Renal cortical epithelial cell (primary cell): ENCODE measurements around the gene CLPTM1L. TPM values are rescaled to one million over a fixed set of nuclear protein-coding genes. Genes with fewer than 3 reads are reported as not detected.
"Not testable (repeated sequence)": the region's sequence is repeated elsewhere in the genome, so short reads cannot be mapped to it uniquely, and the experiment has no call there.

Experiments
- DNase-seq: peaks from one replicate; pipeline ENCODE4 v3.0.0-alpha.2; 2011; ENCODE audit warnings: low read depth
- total RNA-seq: library from RNA; depleted of rRNA; stranded (reverse); fragments of >200 nt; gene quantifications from 2 replicates; pipeline ENCODE4 v1.2.3, GENCODE V29; 2014

The CLPTM1L gene
- total RNA-seq, 1 donor from 2014 or later = 189 TPM

DNA sequence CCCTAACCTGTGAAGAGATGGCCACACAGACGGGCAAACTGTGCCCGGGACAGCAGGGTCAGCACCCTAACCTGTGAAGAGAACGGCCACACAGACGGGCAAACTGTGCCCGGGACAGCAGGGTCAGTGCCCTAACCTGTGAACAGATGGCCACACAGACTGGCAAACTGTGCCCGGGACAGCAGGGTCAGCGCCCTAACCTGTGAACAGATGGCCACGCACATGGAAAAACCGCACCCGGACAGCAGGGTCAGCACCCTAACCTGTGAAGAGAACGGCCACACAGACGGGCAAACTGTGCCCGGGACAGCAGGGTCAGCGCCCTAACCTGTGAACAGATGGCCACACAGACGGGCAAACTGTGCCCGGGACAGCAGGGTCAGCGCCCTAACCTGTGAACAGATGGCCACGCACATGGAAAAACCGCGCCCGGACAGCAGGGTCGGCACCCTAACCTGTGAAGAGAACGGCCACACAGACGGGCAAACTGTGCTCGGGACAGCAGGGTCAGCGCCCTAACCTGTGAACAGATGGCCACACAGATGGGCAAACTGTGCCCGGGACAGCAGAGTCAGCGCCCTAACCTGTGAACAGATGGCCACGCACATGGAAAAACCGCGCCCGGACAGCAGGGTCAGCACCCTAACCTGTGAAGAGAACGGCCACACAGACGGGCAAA is 5.6 kb downstream of the CLPTM1L start:
- DNase-seq = not testable (repeated sequence)

DNA sequence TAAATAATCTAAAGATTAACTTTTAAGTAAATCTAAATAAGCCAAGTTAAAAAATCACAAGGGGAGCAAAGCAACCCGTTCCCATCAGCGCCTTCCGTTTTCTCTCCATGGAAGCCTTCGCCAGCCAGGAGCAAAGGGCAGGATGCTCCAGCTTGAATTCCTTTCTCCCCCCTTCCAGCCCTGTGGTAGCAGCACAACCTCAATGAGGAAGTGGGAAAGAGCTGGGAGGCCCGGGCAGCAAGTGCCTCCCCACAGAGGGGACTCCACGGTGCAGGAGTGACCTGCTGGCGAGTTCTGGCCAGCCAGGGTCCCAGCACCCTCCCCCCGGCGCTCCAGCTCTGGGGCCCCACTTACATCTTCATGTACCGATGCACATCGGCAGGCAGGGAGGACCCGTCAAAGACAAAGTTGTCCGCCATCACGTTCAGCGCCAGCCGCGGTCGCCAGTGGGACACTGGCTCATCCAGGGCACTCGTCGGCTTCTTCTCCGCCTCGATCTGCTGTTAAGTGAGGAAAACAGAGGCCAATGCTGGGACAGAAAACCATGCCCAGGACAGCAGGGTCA is 6.3 kb downstream of the CLPTM1L start:
- no peak for DNase-seq

DNA sequence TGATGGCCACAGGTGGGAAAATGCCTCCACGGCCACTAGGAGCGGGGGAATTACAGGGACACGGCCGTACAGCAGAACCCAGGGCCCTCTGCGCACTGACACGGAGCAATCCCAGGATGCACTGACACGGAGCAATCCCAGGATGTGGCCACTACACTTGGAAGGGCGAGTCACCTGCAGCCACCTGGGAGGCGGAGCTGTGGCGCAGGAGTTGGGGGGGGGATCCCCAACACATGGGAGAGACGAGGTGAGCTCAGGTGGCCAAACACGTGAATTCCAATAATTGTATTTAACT is 6.8 kb downstream of the CLPTM1L start:
- DNase-seq = no peak

DNA sequence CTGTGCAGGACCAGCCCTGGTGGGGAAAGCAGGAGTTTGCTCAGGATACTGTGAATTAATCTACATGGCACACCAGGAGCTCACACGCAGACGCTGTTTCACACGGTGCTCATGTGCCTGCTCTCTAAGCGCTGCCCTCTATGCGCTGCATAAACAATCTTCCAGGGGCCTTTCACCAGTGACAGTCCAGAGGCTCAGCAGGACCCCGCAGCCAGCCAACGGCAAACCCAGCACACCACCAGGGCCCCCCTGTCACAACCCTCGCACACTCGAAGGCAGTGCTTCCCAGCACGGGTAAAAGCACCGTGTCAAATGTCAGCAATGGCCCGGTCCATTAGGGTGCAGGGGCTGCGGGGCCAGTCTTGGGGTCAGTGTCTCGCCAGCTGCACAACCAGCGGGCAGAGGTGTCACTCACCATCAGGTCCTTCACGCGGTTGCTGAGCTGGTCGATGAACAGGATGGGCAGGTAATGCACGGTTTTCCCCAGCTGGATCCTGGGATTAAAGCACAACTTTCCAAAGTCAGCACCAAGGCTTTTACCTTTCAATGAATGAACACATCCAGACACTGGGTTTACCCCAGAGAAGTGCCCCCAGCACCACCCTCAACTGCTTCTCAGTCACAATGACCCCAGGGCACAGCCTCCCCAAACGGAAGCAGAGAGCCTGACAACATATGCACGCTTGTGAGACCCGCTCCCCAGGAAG is 7.3 kb downstream of the CLPTM1L start:
- DNase-seq = no peak

DNA sequence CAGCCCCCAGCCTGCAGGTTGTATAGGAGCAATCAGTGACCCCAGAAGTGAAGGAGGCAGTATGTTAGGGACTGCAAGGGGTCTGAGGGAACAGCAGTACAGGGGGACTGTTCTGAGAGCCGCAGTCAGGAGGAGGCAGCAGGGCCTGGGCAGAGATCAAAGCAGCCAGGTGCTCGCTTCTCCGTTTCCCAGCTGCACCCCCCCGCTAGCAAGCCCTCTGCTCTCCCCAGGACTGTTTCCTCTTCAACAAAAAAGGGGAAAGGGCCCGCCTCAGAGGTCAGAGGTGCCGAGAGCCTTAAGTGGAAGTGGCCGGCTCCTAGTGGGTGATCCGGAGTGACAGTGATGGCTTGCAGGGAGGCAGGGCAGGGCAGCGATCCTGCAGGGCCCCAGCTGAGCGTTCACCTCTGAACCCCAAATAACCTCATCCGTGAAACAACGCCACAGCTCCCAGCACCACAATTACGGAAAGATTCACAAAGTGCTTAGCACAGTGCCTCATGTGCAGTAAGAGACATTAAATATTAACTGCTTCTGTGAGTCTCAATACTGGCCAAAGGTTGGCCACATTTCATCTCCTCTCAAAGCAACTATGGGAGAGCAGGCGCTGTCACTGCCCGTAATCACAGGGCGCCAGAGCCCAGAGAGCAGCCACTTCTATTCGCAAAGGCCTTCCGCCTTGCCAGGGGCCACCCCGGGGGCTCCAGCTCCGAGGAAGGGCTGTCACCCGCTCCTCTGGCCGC is 8.0 kb downstream of the CLPTM1L start:
- DNase-seq = peak; percentile 23

DNA sequence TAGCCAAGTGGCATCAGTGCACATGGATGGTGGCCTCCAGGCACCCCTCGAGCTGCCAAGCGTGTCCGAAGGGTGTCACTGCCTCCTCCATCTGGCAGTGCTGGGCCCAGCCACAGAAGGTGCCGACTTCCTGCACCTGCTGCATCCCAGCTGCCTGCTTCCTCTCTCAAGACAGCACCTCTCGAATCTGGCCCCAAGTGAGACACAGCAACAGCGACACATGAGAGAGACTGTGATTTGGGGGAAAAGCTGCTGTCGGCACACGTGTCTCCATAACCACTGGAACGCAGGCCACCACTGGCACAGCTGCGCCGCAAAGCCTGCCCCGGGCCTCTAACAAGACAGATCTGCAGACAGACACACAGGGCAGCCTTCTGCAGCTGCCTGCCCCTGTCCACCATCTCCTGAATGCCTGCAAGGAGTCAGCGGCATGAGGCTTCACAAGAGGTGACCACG is 8.8 kb downstream of the CLPTM1L start:
- DNase-seq = no peak

DNA sequence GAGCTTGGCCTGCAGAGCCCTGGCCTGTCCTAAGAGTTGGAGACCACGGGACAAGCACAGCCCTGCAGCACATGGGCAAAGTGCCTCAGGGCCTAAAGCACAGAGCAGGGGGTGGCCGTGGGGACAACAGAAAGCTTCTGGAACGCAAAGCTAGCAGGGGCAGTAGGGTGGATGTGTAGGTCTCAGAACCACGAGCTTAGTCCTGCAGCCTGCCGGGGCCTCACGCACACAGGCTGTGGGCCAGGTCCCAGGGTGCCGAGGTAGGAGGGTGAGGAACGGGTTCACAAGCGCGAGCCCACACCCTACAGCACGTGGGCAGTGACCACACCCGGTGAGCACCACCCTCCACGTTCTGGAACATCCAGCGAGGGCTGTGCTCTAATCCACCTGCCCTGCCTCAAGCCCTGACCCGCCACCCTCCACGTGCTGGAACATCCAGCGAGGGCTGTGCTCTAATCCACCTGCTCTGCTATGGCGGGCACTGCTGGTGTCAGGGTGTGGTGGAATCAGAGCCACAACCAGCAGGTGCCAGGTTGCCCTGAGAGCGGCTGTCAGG is 9.3 kb downstream of the CLPTM1L start:
- DNase-seq = no peak

DNA sequence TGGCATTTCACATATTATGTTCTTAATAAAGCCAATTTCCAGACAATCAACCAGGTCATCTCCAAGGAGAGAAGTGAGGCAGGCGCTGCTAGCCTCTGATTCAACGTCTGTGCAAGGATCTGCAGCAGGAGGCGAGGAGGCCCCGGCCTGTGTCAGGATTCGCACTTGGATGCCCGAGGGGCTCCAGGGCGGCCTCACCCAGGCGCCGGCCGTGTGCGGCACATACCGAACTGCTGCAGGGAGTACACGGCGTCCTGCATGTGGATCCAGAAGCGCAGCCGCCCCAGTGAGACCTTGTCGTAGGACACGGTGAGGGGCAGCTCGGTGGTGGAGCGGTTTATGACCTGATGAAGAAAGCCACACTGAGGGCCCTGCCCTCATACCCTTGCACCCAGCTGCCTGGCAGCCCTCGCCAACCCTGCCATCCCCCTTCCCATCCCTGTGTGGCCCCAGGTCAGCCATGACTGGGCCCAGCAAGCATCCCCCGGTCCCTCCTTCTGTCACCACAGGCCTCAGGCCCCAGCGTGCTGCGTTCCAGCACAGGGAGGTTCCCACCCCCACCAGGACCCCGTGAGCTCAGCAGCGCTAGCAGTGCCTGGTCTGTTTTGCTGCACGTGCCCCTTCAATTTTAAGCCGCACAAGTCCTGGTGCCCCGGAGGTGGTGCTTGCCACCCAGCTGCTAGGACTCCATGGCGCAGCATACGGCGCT is 9.9 kb downstream of the CLPTM1L start:
- no peak for DNase-seq

DNA sequence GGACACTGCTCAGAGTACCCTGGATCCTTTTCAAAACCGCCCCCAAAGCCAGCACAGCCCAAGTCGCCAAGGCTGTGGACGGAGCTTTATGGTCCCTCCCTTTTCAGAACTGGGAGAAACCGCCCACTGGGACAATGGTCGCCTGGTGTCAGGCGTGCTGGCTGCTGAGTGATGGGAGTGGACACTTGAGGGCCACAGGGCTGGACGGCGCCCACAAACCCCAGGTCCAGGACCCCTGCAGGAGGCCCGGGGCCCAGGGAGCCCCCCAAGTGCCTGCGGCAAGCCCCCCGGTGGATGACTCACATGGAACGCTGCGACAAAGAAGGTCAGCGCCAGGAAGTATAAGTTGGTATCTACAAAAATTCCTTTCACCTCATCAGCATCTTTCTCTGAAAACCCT is 10.9 kb downstream of the CLPTM1L start:
- DNase-seq = no peak

DNA sequence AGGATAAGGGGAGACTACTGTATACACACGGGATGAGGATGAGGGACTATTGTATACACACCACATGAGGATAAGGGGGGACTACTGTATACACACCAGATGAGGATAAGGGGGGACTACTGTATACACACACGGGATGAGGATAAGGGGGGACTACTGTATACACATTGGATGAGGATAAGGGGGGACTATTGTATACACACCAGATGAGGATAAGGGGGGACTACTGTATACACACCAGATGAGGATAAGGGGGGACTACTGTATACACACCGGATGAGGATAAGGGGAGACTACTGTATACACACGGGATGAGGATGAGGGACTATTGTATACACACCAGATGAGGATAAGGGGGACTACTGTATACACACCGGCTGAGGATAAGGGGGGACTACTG is 11.6 kb downstream of the CLPTM1L start:
- not testable (repeated sequence) for DNase-seq

DNA sequence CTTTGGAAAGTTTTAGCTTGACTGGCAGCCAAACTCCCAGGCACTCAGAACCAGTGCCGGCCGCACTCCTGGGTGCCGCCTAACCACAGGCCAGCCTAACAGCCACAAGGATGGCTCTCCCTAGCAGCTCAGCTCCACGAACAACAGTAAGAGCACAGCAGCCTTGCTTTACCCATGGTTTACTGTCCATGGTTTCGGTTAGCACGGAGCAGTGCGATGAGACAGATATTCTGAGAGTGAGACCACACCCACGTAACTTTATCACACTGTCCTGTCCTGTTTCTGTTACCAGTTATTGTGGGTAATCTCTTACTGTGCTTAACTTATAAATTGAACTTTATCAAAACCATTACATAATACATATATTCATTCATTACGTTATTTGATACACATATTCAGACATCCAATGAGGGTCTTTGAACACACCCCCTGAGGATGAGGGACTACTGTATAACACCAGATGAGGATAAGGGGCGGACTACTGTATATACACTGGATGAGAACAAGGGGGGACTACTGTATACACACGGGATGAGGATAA is 12.4 kb downstream of the CLPTM1L start:
- DNase-seq = no peak

DNA sequence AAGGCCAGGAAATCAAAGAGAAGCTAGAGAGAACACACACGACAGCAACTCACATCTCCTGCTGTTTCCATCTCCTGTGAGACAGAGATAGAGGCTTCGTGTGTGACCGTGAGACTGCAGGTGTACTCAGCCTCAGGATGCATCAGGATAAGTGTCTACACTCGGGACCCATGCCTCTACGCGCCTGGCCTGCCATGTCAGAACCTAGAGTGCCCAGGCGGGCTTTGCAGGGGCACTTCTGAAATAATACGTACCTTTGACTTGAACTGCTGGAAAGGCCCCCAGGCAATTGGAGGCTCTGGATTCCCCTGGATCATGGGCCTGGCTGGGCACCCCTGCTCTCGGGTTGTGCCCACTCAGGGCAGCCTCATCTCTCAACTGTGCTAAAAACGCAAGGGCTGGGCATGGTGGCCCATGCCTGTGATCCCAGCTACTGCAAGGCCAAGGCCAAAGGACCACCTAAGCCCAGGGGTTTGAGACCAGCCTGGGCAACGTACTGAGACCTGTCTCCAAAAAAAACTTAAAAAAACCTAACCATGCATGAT is 13.0 kb downstream of the CLPTM1L start:
- no peak for DNase-seq

DNA sequence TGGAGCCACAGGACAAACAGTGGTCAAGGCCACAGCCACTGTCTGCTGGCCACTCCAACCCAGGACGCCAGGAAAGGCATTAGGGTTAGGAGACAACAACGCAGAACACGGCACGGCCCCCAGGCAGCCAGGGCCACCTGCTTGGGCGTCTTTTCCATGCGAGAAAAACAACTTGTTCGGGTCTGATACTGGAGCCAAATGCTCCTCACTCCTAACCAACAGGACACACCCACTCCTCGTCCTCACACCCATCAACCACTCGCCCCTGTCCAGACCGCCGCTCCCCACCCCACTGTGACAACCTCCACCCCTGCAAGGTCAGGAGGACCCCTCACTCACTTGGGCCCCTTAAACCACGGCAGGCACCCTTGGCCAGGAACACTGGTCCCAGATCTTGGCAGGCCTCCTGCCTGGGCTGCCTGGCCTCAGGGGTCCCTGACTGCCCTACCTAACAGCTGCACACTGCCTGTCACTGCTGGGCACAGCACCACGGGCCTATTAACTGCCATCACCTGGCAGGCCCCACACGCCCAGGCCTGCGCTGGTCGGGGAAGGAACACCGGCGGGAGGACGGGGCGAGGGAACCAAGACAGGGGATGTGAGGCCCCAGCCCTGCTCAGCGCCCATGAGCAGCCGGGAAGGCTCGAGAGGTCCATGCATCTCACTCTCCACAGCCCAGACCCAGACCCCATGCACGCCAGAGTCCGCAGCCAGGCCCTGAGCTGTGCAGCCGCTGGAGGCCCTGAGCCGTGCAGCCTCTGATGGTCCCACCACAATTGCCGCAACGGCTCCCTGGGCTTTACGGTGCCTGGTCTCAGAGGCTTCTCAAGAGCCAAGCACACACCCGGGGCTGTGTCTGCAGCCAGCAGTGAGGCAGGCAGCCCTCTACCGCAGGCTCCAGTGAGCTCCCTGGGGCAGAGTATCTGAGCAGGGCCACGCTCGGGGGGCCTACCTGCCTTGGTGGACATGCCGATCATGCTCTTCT is 13.8 kb downstream of the CLPTM1L start:
- DNase-seq = no peak

DNA sequence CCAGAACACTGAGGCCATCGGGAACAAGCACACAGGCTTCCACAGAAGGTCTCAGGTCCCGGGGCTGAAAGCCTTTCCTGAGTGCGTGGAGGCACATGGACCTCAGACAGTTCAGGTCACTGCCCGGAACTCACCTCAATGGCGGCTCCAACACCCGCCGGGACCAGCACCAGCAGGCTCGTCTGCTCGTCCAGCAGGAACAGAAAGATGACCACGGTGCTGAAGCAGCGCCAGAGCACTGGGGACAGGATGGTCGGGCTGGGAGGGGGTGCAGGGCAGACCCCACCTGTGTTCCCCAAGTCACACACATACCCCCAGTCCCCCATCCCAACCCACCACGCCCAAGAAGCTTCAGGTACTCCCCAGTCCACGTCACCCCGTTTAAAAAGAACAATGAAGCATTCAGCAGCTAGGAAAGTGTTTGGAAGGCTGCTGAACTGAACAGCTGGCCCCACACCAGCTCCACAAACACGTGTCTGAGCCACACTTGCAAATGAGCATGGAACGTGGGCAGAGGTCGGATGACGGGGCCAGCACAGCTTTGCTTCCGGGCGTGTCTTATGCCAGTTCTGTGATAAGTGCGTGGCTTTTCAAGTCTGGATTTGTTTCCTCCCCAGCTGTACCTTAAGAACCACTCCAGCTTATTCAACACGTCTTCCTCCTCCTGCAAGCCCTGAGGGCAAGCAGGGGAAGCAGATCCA is 14.6 kb downstream of the CLPTM1L start:
- DNase-seq = no peak

DNA sequence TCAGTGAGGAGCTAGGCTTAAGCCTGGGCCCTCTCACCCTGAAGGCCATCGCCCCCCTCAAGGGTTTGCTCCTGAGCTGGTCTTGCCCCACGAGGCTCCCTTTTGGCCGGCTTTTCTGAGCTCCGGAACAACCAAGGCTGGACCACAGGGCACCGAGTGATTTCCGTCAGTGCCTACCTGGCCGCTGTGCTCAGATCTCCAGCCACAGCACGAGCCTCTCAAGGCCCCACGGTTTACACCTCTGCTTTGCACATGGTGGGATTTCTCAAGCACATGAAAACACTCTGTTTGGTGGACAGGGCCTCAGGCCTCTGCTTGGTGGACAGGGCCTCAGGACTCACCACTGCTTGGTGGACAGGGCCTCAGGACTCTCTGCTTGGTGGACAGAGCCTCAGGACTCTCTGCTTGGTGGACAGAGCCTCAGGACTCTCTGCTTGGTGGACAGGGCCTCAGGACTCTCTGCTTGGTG is 15.8 kb downstream of the CLPTM1L start:
- DNase-seq = no peak

DNA sequence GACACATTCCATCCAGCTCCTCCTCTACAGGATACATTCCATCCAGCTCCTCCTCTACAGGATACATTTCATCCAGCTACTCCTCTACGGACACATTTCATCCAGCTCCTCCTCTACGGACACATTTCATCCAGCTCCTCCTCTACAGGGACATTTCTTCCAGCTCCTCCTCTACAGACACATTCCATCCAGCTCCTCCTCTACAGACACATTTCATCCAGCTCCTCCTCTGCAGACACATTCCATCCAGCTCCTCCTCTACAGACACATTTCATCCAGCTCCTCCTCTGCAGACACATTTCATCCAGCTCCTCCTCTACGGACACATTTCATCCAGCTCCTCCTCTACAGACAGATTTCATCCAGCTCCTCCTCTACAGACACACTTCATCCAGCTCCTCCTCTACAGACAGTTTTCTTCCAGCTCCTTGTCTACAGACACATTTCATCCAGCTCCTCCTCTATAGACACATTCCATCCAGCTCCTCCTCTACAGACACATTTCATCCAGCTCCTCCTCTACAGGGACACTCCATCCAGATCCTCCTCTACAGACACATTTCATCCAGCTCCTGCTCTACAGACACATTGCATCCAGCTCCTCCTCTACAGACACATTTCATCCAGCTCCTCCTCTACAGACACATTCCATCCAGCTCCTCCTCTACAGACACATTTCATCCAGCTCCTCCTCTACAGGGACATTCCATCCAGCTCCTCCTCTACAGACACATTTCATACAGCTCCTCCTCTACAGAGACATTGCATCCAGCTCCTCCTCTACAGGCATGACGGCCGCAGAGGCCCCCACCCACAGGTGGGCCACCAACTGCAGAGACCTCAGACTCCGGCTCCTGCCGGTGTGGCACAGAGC is 16.4 kb downstream of the CLPTM1L start:
- peak; percentile 42 for DNase-seq

DNA sequence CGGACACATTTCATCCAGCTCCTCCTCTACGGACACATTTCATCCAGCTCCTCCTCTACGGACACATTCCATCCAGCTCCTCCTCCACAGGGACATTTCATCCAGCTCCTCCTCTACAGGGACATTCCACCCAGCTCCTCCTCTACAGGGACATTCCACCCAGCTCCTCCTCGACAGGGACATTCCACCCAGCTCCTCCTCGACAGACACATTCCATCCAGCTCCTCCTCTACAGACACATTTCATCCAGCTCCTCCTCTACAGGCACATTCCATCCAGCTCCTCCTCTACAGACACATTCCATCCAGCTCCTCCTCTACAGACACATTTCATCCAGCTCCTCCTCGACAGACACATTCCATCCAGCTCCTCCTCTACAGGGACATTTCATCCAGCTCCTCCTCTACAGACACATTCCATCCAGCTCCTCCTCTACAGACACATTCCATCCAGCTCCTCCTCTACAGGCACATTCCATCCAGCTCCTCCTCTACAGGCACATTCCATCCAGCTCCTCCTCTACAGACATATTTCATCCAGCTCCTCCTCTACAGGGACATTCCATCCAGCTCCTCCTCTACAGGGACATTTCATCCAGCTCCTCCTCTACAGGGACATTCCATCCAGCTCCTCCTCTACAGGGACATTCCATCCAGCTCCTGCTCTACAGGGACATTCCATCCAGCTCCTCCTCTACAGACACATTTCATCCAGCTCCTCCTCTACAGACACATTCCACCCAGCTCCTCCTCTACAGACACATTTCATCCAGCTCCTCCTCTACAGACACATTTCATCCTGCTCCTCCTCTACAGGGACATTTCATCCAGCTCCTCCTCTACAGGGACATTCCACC is 17.8 kb downstream of the CLPTM1L start:
- DNase-seq = peak; percentile 31
